Liver (tissue), 3 donors: ENCODE results near the gene MRFAP1.
"Not testable (repeated sequence)": the region's sequence is repeated elsewhere in the genome, so short reads cannot be mapped to it uniquely, and the experiment has no call there.

ENCODE experiments used
- GABPA ChIP-seq, 2 donors: IDR thresholded peaks in 1 of 2; conservative IDR thresholded peaks in 1 of 2; 2 replicates each; pipeline ENCODE4 v1.6.1; 2016; ENCODE audit warnings: antibody characterized with exemption in 2 of 2, mild to moderate bottlenecking in 1 of 2, moderate library complexity in 1 of 2
- RXRA ChIP-seq, 2 donors: IDR thresholded peaks; 2 replicates each; pipeline ENCODE4 v1.6.1; 2017 to 2018; ENCODE audit warnings: antibody characterized with exemption in 2 of 2, mild to moderate bottlenecking in 1 of 2
- SP1 ChIP-seq: IDR thresholded peaks from 2 replicates; pipeline ENCODE4 v1.6.1; 2018; ENCODE audit warnings: antibody characterized with exemption, mild to moderate bottlenecking
- TAF1 ChIP-seq: conservative IDR thresholded peaks from 2 replicates; pipeline ENCODE4 v1.6.1; 2016; ENCODE audit warnings: antibody characterized with exemption, mild to moderate bottlenecking
- TF ChIP-seq, protein P1 (sequence below): fragments of 150-350 bp; IDR thresholded peaks from 2 replicates; pipeline ENCODE4 v1.5.1; 2017; ENCODE audit warnings: improper control_type of control experiment, low read depth, low read length; ENCODE audit not compliant: missing input control
- donor health status: healthy.
- donor health status: healthy.

DNA sequence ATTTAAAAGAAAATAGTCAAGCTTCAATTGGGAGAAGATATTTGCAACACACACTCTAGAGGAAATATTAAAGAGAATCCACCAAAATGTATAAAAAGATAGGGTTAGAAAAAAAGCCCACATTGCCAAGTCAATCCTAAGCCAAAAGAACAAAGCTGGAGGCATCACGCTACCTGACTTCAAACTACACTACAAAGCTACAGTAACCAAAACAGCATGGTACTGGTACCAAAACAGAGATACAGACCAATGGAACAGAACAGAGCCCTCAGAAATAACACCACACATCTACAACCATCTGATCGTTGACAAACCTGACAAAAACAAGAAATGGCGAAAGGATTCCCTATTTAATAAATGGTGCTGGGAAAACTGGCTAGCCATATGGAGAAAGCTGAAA lies 13.7 kb downstream of the MRFAP1 start:
- TF ChIP-seq TAF1; SP1; GABPA (IDR thresholded peaks at IDR 0.05 in 1 of 2, conservative IDR thresholded peaks at IDR 0.05 in 1 of 2); RXRA (IDR thresholded peaks at IDR 0.05): not testable (repeated sequence)
- TF ChIP-seq, protein P1, sequence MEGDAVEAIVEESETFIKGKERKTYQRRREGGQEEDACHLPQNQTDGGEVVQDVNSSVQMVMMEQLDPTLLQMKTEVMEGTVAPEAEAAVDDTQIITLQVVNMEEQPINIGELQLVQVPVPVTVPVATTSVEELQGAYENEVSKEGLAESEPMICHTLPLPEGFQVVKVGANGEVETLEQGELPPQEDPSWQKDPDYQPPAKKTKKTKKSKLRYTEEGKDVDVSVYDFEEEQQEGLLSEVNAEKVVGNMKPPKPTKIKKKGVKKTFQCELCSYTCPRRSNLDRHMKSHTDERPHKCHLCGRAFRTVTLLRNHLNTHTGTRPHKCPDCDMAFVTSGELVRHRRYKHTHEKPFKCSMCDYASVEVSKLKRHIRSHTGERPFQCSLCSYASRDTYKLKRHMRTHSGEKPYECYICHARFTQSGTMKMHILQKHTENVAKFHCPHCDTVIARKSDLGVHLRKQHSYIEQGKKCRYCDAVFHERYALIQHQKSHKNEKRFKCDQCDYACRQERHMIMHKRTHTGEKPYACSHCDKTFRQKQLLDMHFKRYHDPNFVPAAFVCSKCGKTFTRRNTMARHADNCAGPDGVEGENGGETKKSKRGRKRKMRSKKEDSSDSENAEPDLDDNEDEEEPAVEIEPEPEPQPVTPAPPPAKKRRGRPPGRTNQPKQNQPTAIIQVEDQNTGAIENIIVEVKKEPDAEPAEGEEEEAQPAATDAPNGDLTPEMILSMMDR, result not testable (repeated sequence)
